OCI-LY1 (cell line): ENCODE results near the gene ROCK2.

Experiments
- EZH2 ChIP-seq: fragments of 200-600 bp; sonication (generic), shearing (Covaris generic); IDR thresholded peaks from 2 replicates; pipeline ENCODE4 v1.8.0; 2017; ENCODE audit warnings: borderline replicate concordance, mixed run types, mild to moderate bottlenecking, antibody characterized with exemption, low read length, moderate library complexity, mixed read lengths
- TF ChIP-seq, protein P1 (sequence below): fragments of 200-600 bp; sonication (generic), shearing (Covaris generic); IDR thresholded peaks from 2 replicates; pipeline ENCODE4 v1.5.1; 2017; ENCODE audit warnings: mild to moderate bottlenecking, antibody characterized with exemption, low read length, moderate library complexity, mixed read lengths

DNA sequence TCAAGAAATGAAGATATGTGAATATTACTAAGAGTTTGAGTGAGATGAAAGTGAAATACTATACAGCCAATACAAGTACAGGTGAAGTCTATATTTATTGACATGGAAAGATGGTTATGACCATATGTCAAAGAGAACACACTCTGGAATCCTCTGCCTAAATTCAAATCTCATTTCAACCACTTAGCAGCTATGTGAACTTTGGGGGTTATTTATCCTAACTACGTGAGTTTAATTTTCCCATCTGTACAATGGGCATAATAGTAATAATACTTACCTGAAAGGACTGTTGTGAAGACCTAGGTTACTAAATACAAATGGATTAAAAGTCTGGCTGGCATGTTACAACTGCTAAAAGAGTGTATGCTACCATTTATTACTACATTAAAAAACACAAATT is 79.6 kb downstream of the ROCK2 start:
- TF ChIP-seq, protein P1, sequence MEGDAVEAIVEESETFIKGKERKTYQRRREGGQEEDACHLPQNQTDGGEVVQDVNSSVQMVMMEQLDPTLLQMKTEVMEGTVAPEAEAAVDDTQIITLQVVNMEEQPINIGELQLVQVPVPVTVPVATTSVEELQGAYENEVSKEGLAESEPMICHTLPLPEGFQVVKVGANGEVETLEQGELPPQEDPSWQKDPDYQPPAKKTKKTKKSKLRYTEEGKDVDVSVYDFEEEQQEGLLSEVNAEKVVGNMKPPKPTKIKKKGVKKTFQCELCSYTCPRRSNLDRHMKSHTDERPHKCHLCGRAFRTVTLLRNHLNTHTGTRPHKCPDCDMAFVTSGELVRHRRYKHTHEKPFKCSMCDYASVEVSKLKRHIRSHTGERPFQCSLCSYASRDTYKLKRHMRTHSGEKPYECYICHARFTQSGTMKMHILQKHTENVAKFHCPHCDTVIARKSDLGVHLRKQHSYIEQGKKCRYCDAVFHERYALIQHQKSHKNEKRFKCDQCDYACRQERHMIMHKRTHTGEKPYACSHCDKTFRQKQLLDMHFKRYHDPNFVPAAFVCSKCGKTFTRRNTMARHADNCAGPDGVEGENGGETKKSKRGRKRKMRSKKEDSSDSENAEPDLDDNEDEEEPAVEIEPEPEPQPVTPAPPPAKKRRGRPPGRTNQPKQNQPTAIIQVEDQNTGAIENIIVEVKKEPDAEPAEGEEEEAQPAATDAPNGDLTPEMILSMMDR, result no peak
- TF ChIP-seq EZH2, result no peak
